Cardiac septum (tissue), 1 donor: Measurements from ENCODE around the gene ATXN2L. TPM values are rescaled to one million over a fixed set of nuclear protein-coding genes. Genes with fewer than 3 reads are reported as not detected.
"Not testable (repeated sequence)": the region's sequence is repeated elsewhere in the genome, so short reads cannot be mapped to it uniquely, and the experiment has no call there.

ENCODE experiments used
- DNase-seq: peaks from one replicate; pipeline ENCODE4 v3.0.0-alpha.2; 2020; ENCODE audit warnings: low spot score
- intact Hi-C: fragments of 100-400 bp; cut with DNase I; formaldehyde crosslinking; loops from one replicate; pipeline ENCODE4 v1.14.0; 2022
- microRNA-seq: library from miRNA; unstranded; fragments of <30 nt; microRNA quantifications from one replicate; pipeline ENCODE4 v1.2.0, GENCODE V29; 2020
- total RNA-seq: library from RNA; stranded (reverse); fragmentation: NEBNext Ultra II Directional; extraction: Animal tissue kit (Norgen Biotek cat#: 25700); gene quantifications from one replicate; pipeline ENCODE4 v1.2.1, GENCODE V29; 2021
- donor health status: DM: no; HTN: no; CAD: no.

Gene ATXN2L
- total RNA-seq, 1 donor from 2014 or later, result 62.7 TPM

- intact Hi-C loops, result loop anchor here (5.0 kb wide), 1 partner anchor 41 kb away; no protein-coding TSS in a partner anchor
- DNase-seq, result not testable (repeated sequence)
These were observed 58.8 kb downstream of the ATXN2L start for GRCh38 chr16:28881565-28881964.

- DNase-seq, result no peak
- intact Hi-C loops, result loop anchor here (5.0 kb wide), 1 partner anchor 40 kb away; no protein-coding TSS in a partner anchor
These were observed 59.9 kb downstream of the ATXN2L start for GRCh38 chr16:28882551-28883160.

DNA sequence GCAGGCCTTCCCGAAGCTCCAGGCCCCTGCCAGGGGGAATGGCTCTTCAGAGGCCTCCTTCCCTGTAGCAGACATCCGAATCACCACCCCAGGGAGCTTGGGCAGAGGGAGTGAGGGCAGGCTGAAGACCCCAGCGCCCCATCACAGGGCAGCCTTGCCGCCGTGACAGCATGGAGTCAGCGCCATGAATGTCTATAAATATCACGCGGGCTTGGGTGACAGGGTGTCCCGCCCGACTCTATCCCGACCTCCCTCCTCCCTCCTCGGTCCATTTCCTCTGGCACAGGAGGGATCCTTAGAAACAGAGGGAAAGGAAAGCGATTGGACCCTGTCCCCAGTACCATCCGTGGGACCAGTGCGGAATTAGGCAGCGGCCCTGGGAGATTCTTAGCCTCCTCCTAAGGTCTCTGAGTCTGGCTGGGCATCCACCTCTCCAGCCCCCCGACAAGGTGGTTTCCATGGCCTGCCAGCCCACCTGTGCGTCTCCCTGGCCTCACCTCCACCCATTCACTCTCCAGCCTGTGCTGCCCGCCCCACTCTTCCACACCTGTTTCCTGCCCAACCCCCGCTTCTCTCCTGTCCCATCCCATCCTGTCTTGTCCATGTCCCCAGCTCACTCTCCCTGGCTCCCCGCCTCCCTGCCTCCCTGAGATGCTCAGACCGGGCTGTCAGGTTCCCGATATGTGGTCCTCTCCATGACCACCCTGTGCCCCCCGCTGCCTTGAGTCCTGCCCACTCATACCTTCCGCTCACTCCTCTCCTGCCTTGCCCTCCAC lies 60.6 kb downstream of the ATXN2L start:
- DNase-seq, result no peak
- intact Hi-C loops, result loop anchor here (5.0 kb wide), 1 partner anchor 39 kb away; no protein-coding TSS in a partner anchor

- intact Hi-C loops, result loop anchor here (5.0 kb wide), 1 partner anchor 38 kb away; no protein-coding TSS in a partner anchor
- DNase-seq, result no peak
These were observed 61.2 kb downstream of the ATXN2L start for GRCh38 chr16:28884045-28884444.

Small RNAs within 50 kb of the gene (microRNA-seq; reads per million reads assigned to microRNA genes)
- not detected for gene MIR4721

Other genes starting within 250 kb of the ATXN2L start
- 0.73 TPM for gene SULT1A2, start 225.9 kb upstream of the ATXN2L start, total RNA-seq
- gene SULT1A1, start 213.0 kb upstream of the ATXN2L start, total RNA-seq, result 23.2 TPM
- gene NPIPB8, start 184.9 kb upstream of the ATXN2L start, total RNA-seq, result 0.59 TPM
- 403 TPM for gene EIF3C, start 111.5 kb upstream of the ATXN2L start, total RNA-seq
- gene NPIPB9, start 71.2 kb upstream of the ATXN2L start, total RNA-seq, result 1.6 TPM
- 184 TPM for gene TUFM, start 23.3 kb downstream of the ATXN2L start, total RNA-seq
- 46.3 TPM for gene SH2B1, start 40.8 kb downstream of the ATXN2L start, total RNA-seq
- 0.54 TPM for gene ATP2A1, start 55.5 kb downstream of the ATXN2L start, total RNA-seq
- 14.3 TPM for gene RABEP2, start 102.2 kb downstream of the ATXN2L start, total RNA-seq
- gene CD19, start 109.0 kb downstream of the ATXN2L start, total RNA-seq, result not detected
- 17.9 TPM for gene NFATC2IP, start 127.9 kb downstream of the ATXN2L start, total RNA-seq
- 15.6 TPM for gene SPNS1, start 151.8 kb downstream of the ATXN2L start, total RNA-seq
- gene LAT, start 162.1 kb downstream of the ATXN2L start, total RNA-seq, result 2.0 TPM